AG09319 (cell line): Measurements from ENCODE around the gene AASDH.
"Not testable (repeated sequence)": the region's sequence is repeated elsewhere in the genome, so short reads cannot be mapped to it uniquely, and the experiment has no call there.

ENCODE experiments used
- DNase-seq: peaks from one replicate; pipeline ENCODE4 v3.0.0-alpha.2; 2010; ENCODE audit warnings: low read depth; ENCODE audit errors: extremely low read depth
- CTCF ChIP-seq: IDR thresholded peaks from 2 replicates; pipeline ENCODE4 v1.5.1; 2011; ENCODE audit warnings: low read depth, mild to moderate bottlenecking, inconsistent platforms, low read length, moderate library complexity

The AASDH gene

GRCh38 chr4:56370377-56370776 lies 16.9 kb downstream of the AASDH start:
- no peak for TF ChIP-seq CTCF
- no peak for DNase-seq

DNA sequence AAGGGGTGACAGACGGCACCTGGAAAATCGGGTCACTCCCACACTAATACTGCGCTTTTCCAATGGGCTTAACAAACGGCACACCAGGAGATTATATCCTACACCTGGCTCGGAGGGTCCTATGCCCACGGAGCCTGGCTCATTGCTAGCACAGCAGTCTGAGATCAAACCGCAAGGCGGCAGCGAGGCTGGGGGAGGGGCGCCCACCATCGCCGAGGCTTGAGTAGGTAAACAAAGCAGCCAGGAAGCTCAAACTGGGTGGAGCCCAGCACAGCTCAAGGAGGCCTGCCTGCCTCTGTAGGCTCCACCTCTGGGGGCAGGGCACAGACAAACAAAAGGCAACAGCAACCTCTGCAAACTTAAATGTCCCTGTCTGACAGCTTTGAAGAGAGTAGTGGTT lies 24.3 kb downstream of the AASDH start:
- not testable (repeated sequence) for DNase-seq

GRCh38 chr4:56360071-56360470 lies 27.2 kb downstream of the AASDH start:
- TF ChIP-seq CTCF = no peak
- DNase-seq = no peak

- DNase-seq = no peak
These were observed 30.6 kb downstream of the AASDH start for GRCh38 chr4:56356650-56357049.

GRCh38 chr4:56348576-56348975 lies 38.7 kb downstream of the AASDH start:
- TF ChIP-seq CTCF = no peak
- DNase-seq = no peak

More at GRCh38 chr4:56356650-56357049, 30.6 kb downstream of the AASDH start:
- no peak for TF ChIP-seq CTCF

DNA sequence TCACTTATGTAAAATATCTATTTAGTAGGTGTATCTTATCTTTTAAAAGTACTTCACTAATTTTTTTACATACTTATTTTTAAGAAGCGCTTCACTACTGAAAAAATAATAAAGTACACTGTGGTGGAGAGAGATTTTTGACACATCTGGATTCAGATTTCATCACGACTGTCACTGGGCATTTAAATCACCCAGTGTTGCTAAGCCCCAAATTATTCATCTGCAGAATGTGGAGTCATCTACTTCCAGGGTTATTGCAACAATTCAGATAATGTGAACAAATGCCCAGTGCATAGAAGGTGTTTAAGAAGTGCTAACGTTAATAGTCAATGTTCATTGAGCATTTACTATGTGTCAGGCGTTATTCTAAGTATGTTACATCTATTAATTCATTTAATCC lies 41.8 kb downstream of the AASDH start:
- TF ChIP-seq CTCF = no peak
- no peak for DNase-seq

DNA sequence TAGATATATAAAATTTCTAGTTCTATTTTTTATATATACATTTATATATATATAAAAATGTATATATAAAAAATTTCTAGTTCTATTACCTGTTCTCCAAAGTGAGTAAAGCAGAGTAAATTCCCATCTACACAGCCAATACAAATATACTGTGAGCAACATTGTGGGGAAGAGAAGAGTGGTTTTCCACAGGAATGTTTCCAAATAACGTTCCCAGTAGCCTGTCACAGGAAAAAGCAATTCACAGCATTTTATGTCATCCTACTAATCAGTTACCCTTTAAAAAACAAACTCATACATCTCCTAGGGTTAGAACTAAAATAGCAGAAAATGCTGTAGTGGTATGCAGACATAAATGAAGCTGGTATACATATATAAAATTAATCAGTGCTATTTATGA lies 44.5 kb downstream of the AASDH start:
- TF ChIP-seq CTCF = no peak
- DNase-seq = no peak

DNA sequence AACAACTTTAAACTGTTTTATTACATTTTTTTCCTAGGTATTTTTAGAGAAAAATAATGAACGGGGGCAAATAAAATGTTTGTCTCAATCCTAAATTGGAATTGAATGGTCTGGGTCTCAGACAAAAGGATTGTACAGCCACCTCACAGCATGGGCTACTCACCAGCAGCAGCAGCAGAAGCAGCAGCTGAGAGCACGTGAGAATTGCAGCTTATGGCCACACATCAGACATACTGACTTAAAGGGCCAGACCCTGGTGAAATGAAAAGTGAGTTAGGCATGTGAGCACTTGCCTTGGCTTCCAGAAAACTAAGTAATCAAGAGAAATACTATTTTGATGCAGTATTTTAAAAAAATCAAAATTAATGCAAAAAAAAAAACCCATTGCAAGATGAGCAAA lies 56.6 kb downstream of the AASDH start:
- TF ChIP-seq CTCF = no peak
- no peak for DNase-seq
